Left forelimb (tissue), 1 donor: ENCODE results near the gene TRHDE.

Source experiments
- DNase-seq: peaks from one replicate; pipeline ENCODE4 v3.0.0-alpha.2; 2018; ENCODE audit warnings: low spot score

TRHDE gene

GRCh38 chr12:72273499-72273837 is 1.3 kb downstream of the TRHDE start:
- DNase-seq = no peak

GRCh38 chr12:72273851-72274351 is 1.7 kb downstream of the TRHDE start:
- DNase-seq = no peak

GRCh38 chr12:72274931-72275330 is 2.8 kb downstream of the TRHDE start:
- no peak for DNase-seq

- DNase-seq = no peak
These were observed 3.4 kb downstream of the TRHDE start for GRCh38 chr12:72275526-72275925.

GRCh38 chr12:72276181-72276805 is 4.1 kb downstream of the TRHDE start:
- no peak for DNase-seq

- no peak for DNase-seq
These were observed 5.2 kb downstream of the TRHDE start for GRCh38 chr12:72277415-72277814.

GRCh38 chr12:72278894-72279293 is 6.7 kb downstream of the TRHDE start:
- no peak for DNase-seq

GRCh38 chr12:72281126-72281525 is 9.0 kb downstream of the TRHDE start:
- no peak for DNase-seq

GRCh38 chr12:72282721-72283120 is 10.6 kb downstream of the TRHDE start:
- no peak for DNase-seq

GRCh38 chr12:72285861-72286260 is 13.7 kb downstream of the TRHDE start:
- DNase-seq = no peak

- DNase-seq = no peak
These were observed 14.4 kb downstream of the TRHDE start for GRCh38 chr12:72286526-72286925.

- no peak for DNase-seq
These were observed 16.3 kb downstream of the TRHDE start for GRCh38 chr12:72288436-72288835.

- no peak for DNase-seq
These were observed 16.7 kb downstream of the TRHDE start for GRCh38 chr12:72288911-72289310.

- DNase-seq = no peak
These were observed 17.5 kb downstream of the TRHDE start for GRCh38 chr12:72289633-72290032.

GRCh38 chr12:72291175-72291574 is 19.0 kb downstream of the TRHDE start:
- no peak for DNase-seq

- no peak for DNase-seq
These were observed 21.5 kb downstream of the TRHDE start for GRCh38 chr12:72293701-72294100.

GRCh38 chr12:72295101-72295500 is 22.9 kb downstream of the TRHDE start:
- DNase-seq = no peak

- no peak for DNase-seq
These were observed 23.6 kb downstream of the TRHDE start for GRCh38 chr12:72295744-72296143.

GRCh38 chr12:72296389-72296788 is 24.2 kb downstream of the TRHDE start:
- DNase-seq = no peak

GRCh38 chr12:72297666-72298065 is 25.5 kb downstream of the TRHDE start:
- no peak for DNase-seq

GRCh38 chr12:72300728-72301127 is 28.6 kb downstream of the TRHDE start:
- no peak for DNase-seq

- DNase-seq = no peak
These were observed 32.6 kb downstream of the TRHDE start for GRCh38 chr12:72304751-72305150.

- DNase-seq = no peak
These were observed 35.1 kb downstream of the TRHDE start for GRCh38 chr12:72307229-72307628.

- no peak for DNase-seq
These were observed 39.8 kb downstream of the TRHDE start for GRCh38 chr12:72311946-72312345.

GRCh38 chr12:72313806-72314205 is 41.6 kb downstream of the TRHDE start:
- no peak for DNase-seq
